ENCODE measurements around the gene FBXL17.

- TF ChIP-seq CTCF (IDR thresholded peaks at IDR 0.05; ENCODE audit: insufficient read depth, low read length, poor library complexity, severe bottlenecking) (no peak), EZH2phosphoT487 (conservative IDR thresholded peaks at IDR 0.05; ENCODE audit: low read length) (no peak)
These were observed 238.3 kb downstream of the FBXL17 start for GRCh38 chr5:108143581-108143980.

All from SU-DHL-6 (cell line).